Measurements from ENCODE around the gene GMPR.

GMPR gene

GRCh38 chr6:16228043-16228442, 10.3 kb upstream of the GMPR start:
- no peak for TF ChIP-seq CTCF (IDR thresholded peaks at IDR 0.05)

GRCh38 chr6:16228709-16229665, 9.4 kb upstream of the GMPR start:
- no peak for TF ChIP-seq CTCF (IDR thresholded peaks at IDR 0.05)

- no peak for TF ChIP-seq CTCF (IDR thresholded peaks at IDR 0.05)
These were observed 8.7 kb upstream of the GMPR start for GRCh38 chr6:16229700-16230099.

GRCh38 chr6:16230953-16231352, 7.4 kb upstream of the GMPR start:
- TF ChIP-seq CTCF (IDR thresholded peaks at IDR 0.05) = no peak

GRCh38 chr6:16232086-16232485, 6.3 kb upstream of the GMPR start:
- TF ChIP-seq CTCF (IDR thresholded peaks at IDR 0.05) = no peak

GRCh38 chr6:16236009-16236501, 2.3 kb upstream of the GMPR start:
- TF ChIP-seq CTCF (IDR thresholded peaks at IDR 0.05) = no peak

- TF ChIP-seq CTCF (IDR thresholded peaks at IDR 0.05) = no peak
These were observed 1.7 kb upstream of the GMPR start for GRCh38 chr6:16236631-16237199.

All from LNCAP (cell line).